HCT116 (cell line): ENCODE results near the gene TMEM141. TPM values are rescaled to one million over a fixed set of nuclear protein-coding genes. Genes with fewer than 3 reads are reported as not detected.

ENCODE experiments used
- ATAC-seq: fragments of 200-7000 bp; cut with Tn5 transposase; 2 replicates; pipeline ENCODE4 v1.9.1; 2020; ENCODE audit warnings: mild to moderate bottlenecking, moderate library complexity
- Bru-seq: library from RNA; stranded (reverse); fragments of 400-500 nt; gene quantifications from one replicate; lab custom pipeline; 2021; lab: Mats Ljungman, UMichigan
- BruChase-seq, 2 experiments: library from RNA; stranded (reverse); fragments of 400-500 nt; gene quantifications; one replicate each; lab custom pipeline; 2021; lab: Mats Ljungman, UMichigan
- BruUV-seq: library from RNA; stranded (reverse); fragments of 400-500 nt; replicated peaks from 2 replicates; lab custom pipeline; 2021; lab: Mats Ljungman, UMichigan
- CTCF ChIA-PET: fragments of 300-600 bp; sonication (Branson Sonifier 250); formaldehyde crosslinking; loops from one replicate; lab custom pipeline; 2021; ENCODE audit warnings: antibody characterized with exemption; lab: Charles Lee
- POLR2A ChIA-PET: fragments of 300-600, 350-600 bp; sonication (Branson Sonifier 250); formaldehyde crosslinking; loops from one replicate; lab custom pipeline; 2021; ENCODE audit warnings: antibody characterized with exemption; lab: Charles Lee
- RAD21 ChIA-PET, 2 experiments: fragments of 300-600 bp; sonication (Branson Sonifier 250); formaldehyde crosslinking; loops; one replicate each; lab custom pipeline; 2023; ENCODE audit warnings: low total read pairs in 2 of 2; ENCODE audit not compliant: uncharacterized antibody in 2 of 2, unreplicated experiment in 2 of 2, low non-redundant PET in 1 of 2; lab: Charles Lee
- DNase-seq: peaks from one replicate; pipeline ENCODE4 v3.0.0-alpha.2; 2010; ENCODE audit warnings: low read depth, low spot score
- H2AFZ ChIP-seq: fragments of 200-600 bp; shearing (Covaris generic), sonication (generic); 2 replicates; pipeline ENCODE4 v1.6.1; 2017; ENCODE audit warnings: low read depth, mixed run types, mixed read lengths, antibody characterized with exemption, low read length; ENCODE audit not compliant: poor library complexity, severe bottlenecking
- H3K27ac ChIP-seq: 2 replicates; pipeline ENCODE4 v1.5.1; 2012; ENCODE audit warnings: low read depth, low read length
- H3K27me3 ChIP-seq: fragments of 200-600 bp; sonication (generic); 2 replicates; pipeline ENCODE4 v1.6.1; 2016; ENCODE audit warnings: mixed run types, low read length, mixed read lengths; ENCODE audit not compliant: insufficient read depth
- H3K36me3 ChIP-seq, 2 experiments: fragments of 200-500 bp in 1 of 2; fragments of 200-600 bp in 1 of 2; sonication (Bioruptor generic) in 1 of 2; sonication (generic) in 1 of 2; 2 replicates each; pipeline versions ENCODE4 v1.5.1 to v1.6.1; 2014 to 2016; ENCODE audit warnings: low read length in 2 of 2, inconsistent platforms in 1 of 2, mixed read lengths in 1 of 2, mixed run types in 1 of 2; ENCODE audit not compliant: insufficient read depth in 2 of 2, control insufficient read depth in 1 of 2
- H3K4me1 ChIP-seq, 2 experiments: fragments of 200-600 bp in 1 of 2; sonication (generic) in 1 of 2; 2 replicates each; pipeline versions ENCODE4 v1.5.1 to v1.6.1; 2012 to 2017; ENCODE audit warnings: low read length in 2 of 2, inconsistent platforms in 1 of 2, mild to moderate bottlenecking in 1 of 2, mixed read lengths in 1 of 2, mixed run types in 1 of 2, moderate library complexity in 1 of 2; ENCODE audit not compliant: insufficient read depth in 2 of 2, control insufficient read depth in 1 of 2
- H3K4me2 ChIP-seq: fragments of 200-600 bp; sonication (generic); 2 replicates; pipeline ENCODE4 v1.6.1; 2017; ENCODE audit warnings: mixed run types, low read length, mixed read lengths
- H3K4me3 ChIP-seq, 2 experiments: fragments of 200-600 bp in 1 of 2; sonication (generic) in 1 of 2; replicated peaks in 1 of 2; 2 replicates each; pipeline ENCODE4 v1.5.1; 2011 to 2016; ENCODE audit warnings: low read length in 2 of 2, control low read depth in 1 of 2, low read depth in 1 of 2, mild to moderate bottlenecking in 1 of 2, mixed read lengths in 1 of 2, mixed run types in 1 of 2
- H3K79me2 ChIP-seq: fragments of 200-600 bp; sonication (generic); 2 replicates; pipeline ENCODE4 v1.6.1; 2017; ENCODE audit warnings: mild to moderate bottlenecking, mixed run types, low read length, moderate library complexity, mixed read lengths; ENCODE audit not compliant: insufficient read depth
- H3K9ac ChIP-seq: fragments of 200-600 bp; sonication (generic); 2 replicates; pipeline ENCODE4 v1.6.1; 2016; ENCODE audit warnings: low read length, mixed read lengths
- H3K9me2 ChIP-seq: fragments of 200-600 bp; sonication (generic), shearing (Covaris generic); 2 replicates; pipeline ENCODE4 v1.6.1; 2017; ENCODE audit warnings: mixed run types, mild to moderate bottlenecking, moderate library complexity; ENCODE audit not compliant: insufficient read depth
- H3K9me3 ChIP-seq, 2 experiments: fragments of 200-500 bp in 1 of 2; fragments of 200-600 bp in 1 of 2; sonication (Bioruptor generic) in 1 of 2; sonication (generic) in 1 of 2; 2 replicates each; pipeline ENCODE4 v1.6.1; 2014 to 2017; ENCODE audit warnings: low read length in 2 of 2, mixed read lengths in 2 of 2, inconsistent platforms in 1 of 2, low read depth in 1 of 2, mild to moderate bottlenecking in 1 of 2, mixed run types in 1 of 2, moderate library complexity in 1 of 2; ENCODE audit not compliant: control insufficient read depth in 1 of 2, insufficient read depth in 1 of 2
- H4K20me1 ChIP-seq: fragments of 200-600 bp; sonication (generic), shearing (Covaris generic); 2 replicates; pipeline ENCODE4 v1.6.1; 2017; ENCODE audit warnings: mixed run types, mild to moderate bottlenecking, moderate library complexity; ENCODE audit not compliant: insufficient read depth
- ATF3 ChIP-seq: IDR thresholded peaks from 2 replicates; pipeline ENCODE4 v1.6.1; 2012
- CBX3 ChIP-seq: IDR thresholded peaks from 2 replicates; pipeline ENCODE4 v1.6.1; 2012; ENCODE audit warnings: low read depth
- CEBPB ChIP-seq: IDR thresholded peaks from 2 replicates; pipeline ENCODE4 v1.6.1; 2012; ENCODE audit warnings: low read depth
- CTCF ChIP-seq, 3 experiments: fragments of 200-600 bp in 1 of 3; sonication (generic) in 1 of 3; IDR thresholded peaks in 2 of 3; conservative IDR thresholded peaks in 1 of 3; 2 replicates each; pipeline ENCODE4 v1.5.1; 2012 to 2017; ENCODE audit warnings: low read depth in 2 of 3, low read length in 2 of 3, antibody characterized with exemption in 1 of 3, borderline replicate concordance in 1 of 3, control low read depth in 1 of 3, mild to moderate bottlenecking in 1 of 3, mixed read lengths in 1 of 3, mixed run types in 1 of 3, moderate library complexity in 1 of 3; ENCODE audit not compliant: insufficient read depth in 1 of 3
- EGR1 ChIP-seq: IDR thresholded peaks from 2 replicates; pipeline ENCODE4 v1.6.1; 2012; ENCODE audit warnings: low read depth
- ELF1 ChIP-seq: IDR thresholded peaks from 2 replicates; pipeline ENCODE4 v1.6.1; 2012; ENCODE audit warnings: low read depth, borderline replicate concordance
- EZH2 ChIP-seq: fragments of 200-600 bp; sonication (generic); IDR thresholded peaks from 2 replicates; pipeline ENCODE4 v1.6.1; 2017; ENCODE audit warnings: antibody characterized with exemption, mixed run types
- FOSL1 ChIP-seq: IDR thresholded peaks from 2 replicates; pipeline ENCODE4 v1.6.1; 2012; ENCODE audit warnings: low read depth
- JUND ChIP-seq: IDR thresholded peaks from 2 replicates; pipeline ENCODE4 v1.6.1; 2012
- MAX ChIP-seq: IDR thresholded peaks from 2 replicates; pipeline ENCODE4 v1.6.1; 2012
- POLR2A ChIP-seq: IDR thresholded peaks from 2 replicates; pipeline ENCODE4 v1.7.0; 2011; ENCODE audit warnings: borderline replicate concordance; ENCODE audit not compliant: insufficient read depth, insufficient read length; ENCODE audit errors: extremely low read depth
- POLR2AphosphoS5 ChIP-seq: IDR thresholded peaks from 2 replicates; pipeline ENCODE4 v1.6.1; 2011; ENCODE audit warnings: mild to moderate bottlenecking, low read depth, low read length, moderate library complexity
- RAD21 ChIP-seq: IDR thresholded peaks from 2 replicates; pipeline ENCODE4 v1.6.1; 2012; ENCODE audit warnings: low read depth, mild to moderate bottlenecking
- SIN3A ChIP-seq: IDR thresholded peaks from 2 replicates; pipeline ENCODE4 v1.6.1; 2012; ENCODE audit warnings: low read depth
- SP1 ChIP-seq: IDR thresholded peaks from 2 replicates; pipeline ENCODE4 v1.6.1; 2012; ENCODE audit warnings: low read depth
- SRF ChIP-seq: IDR thresholded peaks from 2 replicates; pipeline ENCODE4 v1.6.1; 2012; ENCODE audit warnings: low read depth
- TCF7L2 ChIP-seq: IDR thresholded peaks from 2 replicates; pipeline ENCODE4 v1.7.0; 2011; ENCODE audit warnings: borderline replicate concordance, inconsistent platforms; ENCODE audit not compliant: insufficient read depth, insufficient read length; ENCODE audit errors: extremely low read depth
- YY1 ChIP-seq: IDR thresholded peaks from 2 replicates; pipeline ENCODE4 v1.6.1; 2011; ENCODE audit warnings: low read length, low read depth, moderate library complexity, mild to moderate bottlenecking; ENCODE audit not compliant: insufficient replicate concordance; ENCODE audit errors: extremely low read depth
- ZBTB33 ChIP-seq: IDR thresholded peaks from 2 replicates; pipeline ENCODE4 v1.6.1; 2011; ENCODE audit warnings: mild to moderate bottlenecking, low read length, moderate library complexity; ENCODE audit not compliant: insufficient replicate concordance; ENCODE audit errors: extremely low read depth
- ZFX ChIP-seq: fragments of 450-650 bp; IDR thresholded peaks from 2 replicates; pipeline ENCODE4 v1.6.1; 2017
- intact Hi-C: fragments of 100-400 bp; cut with micrococcal nuclease; formaldehyde crosslinking; loops from 2 replicates; pipeline ENCODE4 v1.10.0; 2022
- long read RNA-seq: library from polyadenylated mRNA; unstranded; transcript quantifications from one replicate; pipeline ENCODE4 v2.0.0, GENCODE V29; 2021; ENCODE audit not compliant: unreplicated experiment
- polyA plus RNA-seq: library from polyadenylated mRNA; unstranded; fragments of >200 nt; gene quantifications from 2 replicates; pipeline ENCODE4 v1.2.1, GENCODE V29; 2012; ENCODE audit warnings: missing spikeins
- total RNA-seq: library from RNA; stranded (reverse); gene quantifications from one replicate; pipeline ENCODE4 v1.2.1, GENCODE V29; 2021; ENCODE audit not compliant: unreplicated experiment

The TMEM141 gene
- 73.6 TPM for total RNA-seq
- 85.5 and 93.7 TPM in 2 replicates for polyA plus RNA-seq
- Bru-seq, nascent RNA = percentile 89 among the genes with signal in this experiment
- percentile 91 among the genes with signal in this experiment for BruChase-seq, experiment 1, labeled RNA remaining after a 6-hour chase
- percentile 87 among the genes with signal in this experiment for BruChase-seq, experiment 2, labeled RNA remaining after a 2-hour chase
- long read RNA-seq, transcript TMEM141-201 (5 exons, 768 nt) = major isoform, 19 of 28 reads
- long read RNA-seq, partial matches to known transcripts = 4 of 28 reads
- long read RNA-seq, other reads (novel, unspliced or antisense) = 2 of 28 reads

- CTCF ChIA-PET = interaction anchor here (0.6 to 1.2 kb wide), 10 partner anchors 9 to 256 kb away, joined by 3 to 13 read pairs (median 4); partner anchors contain the start of gene AJM1
- Histone ChIP-seq H3K27ac (peak within 1 kb of the TSS; percentile 79), H3K4me2 (peak within 1 kb of the TSS; percentile 94), H3K4me1 (peaks cover 14 to 40% of the 10 kb centered on the region in 2 experiments; a peak in 3 of 4 replicates), H4K20me1 (no peaks in the 10 kb centered on the region), H3K79me2 (peaks cover 12% of the 10 kb centered on the region; the same call in 1 of the 2 replicates), H3K27me3 (no peaks in the 10 kb centered on the region), H2AFZ (peak within 1 kb of the TSS; percentile 30), H3K9me2 (no peaks in the 10 kb centered on the region), H3K9me3 (no peaks in the 10 kb centered on the region), H3K4me3 (peak within 1 kb of the TSS; percentile 83 to 84), H3K9ac (peak within 1 kb of the TSS; percentile 98), H3K36me3 (no peaks in the 10 kb centered on the region; a peak in 1 of 4 replicates)
- RAD21 ChIA-PET = no interaction called here
- ATAC-seq (peak; percentile 88), DNase-seq (peak; percentile 98)
- POLR2A ChIA-PET = interaction anchor here (1.0 kb wide), 1 partner anchor 10 kb away, joined by 5 read pairs; no protein-coding TSS in a partner anchor
- no TSS peak for BruUV-seq
- intact Hi-C loops = loop anchor here (2.0 kb wide), 1 partner anchor 58 kb away; the partner anchor contains the start of gene PHPT1
- TF ChIP-seq EZH2 (no peak), POLR2A (peak; percentile 46), JUND (no peak), FOSL1 (no peak), CEBPB (no peak), YY1 (peak; percentile 68), POLR2AphosphoS5 (peak; percentile 88), TCF7L2 (no peak), SP1 (no peak), CBX3 (no peak), SRF (no peak), RAD21 (no peak), SIN3A (no peak), MAX (no peak), CTCF (IDR thresholded peaks at IDR 0.05 in 2 of 3, conservative IDR thresholded peaks at IDR 0.05 in 1 of 3; ENCODE audit: borderline replicate concordance in 1 of 3, insufficient read depth in 1 of 3, low read depth in 2 of 3, low read length in 2 of 3) (no peak), EGR1 (no peak), ELF1 (no peak), ATF3 (no peak), ZFX (no peak), ZBTB33 (no peak)
These were observed at the start of gene TMEM141 for GRCh38 chr9:136790640-136791515. TMEM141 (plus strand) TSS chr9:136791344; CDS start chr9:136791371, 27 bp downstream.
